GM15510 (cell line): Measurements from ENCODE around the gene PCDHGA1.

Source experiments
- POLR2A ChIP-seq: IDR thresholded peaks from 3 replicates; pipeline ENCODE4 v1.6.1; 2011; ENCODE audit warnings: borderline replicate concordance; ENCODE audit not compliant: insufficient read length; ENCODE audit errors: extremely low read depth

PCDHGA1 gene

DNA sequence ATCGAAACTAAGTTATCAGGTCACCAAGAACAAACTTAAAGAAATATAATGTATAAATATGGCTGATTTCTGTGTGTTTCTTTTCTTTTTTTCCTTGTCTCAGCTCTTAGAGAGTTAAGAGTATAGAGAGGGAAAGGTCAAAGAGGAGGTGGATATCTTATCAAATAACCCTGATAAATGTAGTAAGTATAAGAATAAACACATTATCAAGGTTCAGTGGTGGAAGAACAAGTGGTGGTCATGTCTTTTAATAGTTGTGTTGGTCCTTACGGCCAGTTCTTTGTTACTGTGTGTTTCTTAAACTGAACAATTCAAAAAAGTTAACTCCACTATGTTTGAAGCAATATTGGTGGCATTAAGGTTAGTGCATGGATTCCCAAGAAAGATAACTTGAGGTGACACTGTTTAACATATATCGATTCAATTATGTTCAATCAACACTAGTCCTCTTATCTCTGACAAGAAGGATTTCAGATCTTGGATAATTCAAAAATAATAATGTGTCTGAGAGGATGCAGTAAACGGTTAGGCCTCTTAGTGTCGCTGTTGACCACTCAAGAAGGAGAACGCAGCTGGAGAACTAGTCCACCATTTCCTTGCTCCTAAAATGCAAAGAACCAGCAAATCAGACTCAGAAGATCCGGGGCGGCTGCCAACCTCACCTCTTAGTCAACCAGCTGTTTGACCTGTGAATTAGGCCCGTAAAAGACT lies 13.1 kb downstream of the PCDHGA1 start, which contains the start of gene PCDHGA3:
TSS of gene PCDHGA3 (plus strand) at position 588 of the 711 bp plus-strand sequence. CDS start 205 bp downstream, outside the sequence.
- no peak for TF ChIP-seq POLR2A

DNA sequence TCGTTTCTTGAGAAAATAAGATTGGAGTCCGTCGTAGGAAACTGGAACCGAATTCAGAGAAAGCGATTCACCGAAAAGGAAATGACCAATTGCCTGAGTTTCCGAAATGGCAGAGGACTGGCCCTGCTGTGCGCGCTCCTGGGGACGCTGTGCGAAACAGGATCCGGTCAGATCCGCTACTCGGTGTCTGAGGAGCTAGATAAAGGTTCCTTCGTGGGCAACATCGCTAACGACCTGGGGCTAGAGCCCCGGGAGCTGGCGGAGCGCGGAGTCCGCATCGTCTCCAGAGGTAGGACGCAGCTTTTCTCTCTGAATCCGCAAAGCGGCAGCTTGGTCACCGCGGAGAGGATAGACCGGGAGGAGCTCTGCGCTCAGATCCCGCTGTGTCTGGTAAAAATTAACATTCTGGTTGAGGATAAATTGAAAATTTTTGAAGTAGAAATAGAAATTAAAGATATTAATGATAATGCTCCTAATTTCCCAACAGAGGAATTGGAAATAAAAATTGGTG lies 13.7 kb downstream of the PCDHGA1 start:
- TF ChIP-seq POLR2A: no peak

DNA sequence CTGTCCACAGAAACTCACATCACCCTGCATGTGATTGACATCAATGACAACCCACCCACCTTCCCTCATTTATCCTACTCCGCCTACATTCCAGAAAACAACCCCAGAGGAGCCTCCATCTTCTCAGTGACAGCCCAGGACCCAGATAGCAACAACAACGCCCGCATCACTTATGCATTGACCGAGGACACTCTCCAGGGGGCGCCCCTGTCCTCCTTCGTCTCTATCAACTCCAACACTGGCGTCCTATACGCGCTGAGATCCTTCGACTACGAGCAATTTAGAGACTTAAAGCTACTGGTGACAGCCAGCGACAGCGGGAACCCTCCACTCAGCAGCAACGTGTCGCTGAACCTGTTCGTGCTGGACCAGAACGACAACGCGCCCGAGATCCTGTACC lies 15.0 kb downstream of the PCDHGA1 start:
- TF ChIP-seq POLR2A: no peak

DNA sequence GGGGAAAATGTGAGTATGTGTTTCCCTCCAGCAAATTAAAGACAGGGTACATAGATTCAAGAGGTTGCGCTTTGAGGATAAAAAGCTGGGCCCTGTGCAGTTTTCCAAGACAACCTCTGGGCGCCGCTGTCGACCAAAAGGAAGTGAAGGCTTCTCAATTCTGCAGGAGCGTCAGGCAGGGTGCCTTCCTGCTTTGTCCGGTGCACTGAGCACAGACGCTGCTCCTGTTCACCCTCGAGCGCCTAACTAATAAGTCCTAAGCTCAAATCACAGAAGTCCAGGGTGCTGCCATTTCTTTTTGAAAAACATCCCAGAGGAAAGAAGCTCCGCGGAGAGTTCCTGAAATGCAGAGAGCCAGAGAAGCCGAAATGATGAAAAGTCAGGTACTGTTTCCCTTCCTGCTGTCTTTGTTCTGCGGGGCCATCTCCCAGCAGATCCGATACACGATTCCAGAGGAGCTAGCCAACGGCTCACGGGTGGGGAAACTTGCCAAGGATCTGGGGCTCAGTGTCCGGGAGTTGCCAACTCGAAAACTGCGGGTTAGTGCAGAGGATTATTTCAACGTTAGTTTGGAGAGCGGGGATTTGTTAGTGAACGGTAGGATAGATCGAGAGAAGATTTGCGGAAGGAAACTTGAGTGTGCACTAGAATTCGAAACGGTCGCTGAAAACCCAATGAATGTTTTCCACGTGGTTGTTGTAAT lies 19.8 kb downstream of the PCDHGA1 start, which contains the start of gene PCDHGB1:
TSS of gene PCDHGB1 (plus strand) at position 183 of the 703 bp plus-strand sequence. CDS start at position 345, 162 bp downstream.
- TF ChIP-seq POLR2A: no peak

DNA sequence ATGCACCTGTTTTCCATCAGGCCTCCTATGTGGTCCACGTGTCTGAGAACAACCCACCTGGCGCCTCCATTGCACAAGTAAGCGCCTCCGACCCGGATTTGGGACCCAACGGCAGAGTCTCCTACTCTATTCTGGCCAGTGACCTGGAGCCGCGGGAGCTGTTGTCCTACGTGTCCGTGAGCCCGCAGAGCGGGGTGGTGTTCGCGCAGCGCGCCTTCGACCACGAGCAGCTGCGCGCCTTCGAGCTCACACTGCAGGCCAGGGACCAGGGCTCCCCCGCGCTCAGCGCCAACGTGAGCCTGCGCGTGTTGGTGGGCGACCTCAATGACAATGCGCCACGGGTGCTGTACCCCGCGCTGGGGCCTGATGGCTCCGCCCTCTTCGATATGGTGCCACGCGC lies 21.3 kb downstream of the PCDHGA1 start:
- TF ChIP-seq POLR2A: no peak

DNA sequence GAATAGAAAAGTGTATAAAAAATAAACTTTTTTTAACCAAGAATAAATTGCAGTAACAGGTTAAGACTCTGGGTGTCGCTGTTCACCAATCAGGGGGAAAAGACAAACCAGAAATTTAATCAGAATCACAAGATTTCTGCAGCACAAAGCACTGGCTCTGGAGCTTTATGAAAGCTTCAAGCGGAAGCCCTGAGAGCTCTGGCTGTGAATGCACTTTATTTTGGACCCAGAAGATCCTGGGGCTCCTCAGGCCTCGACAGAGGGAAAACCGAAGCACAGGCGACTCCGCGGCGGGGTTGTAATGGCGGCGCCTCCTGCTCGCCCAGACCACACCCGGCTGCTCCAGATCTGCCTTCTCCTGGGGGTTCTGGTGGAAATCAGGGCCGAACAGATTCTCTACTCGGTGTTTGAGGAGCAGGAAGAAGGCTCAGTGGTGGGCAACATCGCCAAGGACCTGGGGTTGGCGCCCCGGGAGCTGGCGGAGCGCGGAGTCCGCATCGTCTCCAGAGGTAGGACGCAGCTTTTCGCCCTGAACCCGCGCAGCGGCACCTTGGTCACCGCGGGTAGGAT lies 24.7 kb downstream of the PCDHGA1 start, which contains the start of gene PCDHGA4:
TSS of gene PCDHGA4 (plus strand) at position 122 of the 570 bp plus-strand sequence. CDS start at position 209, 87 bp downstream.
- TF ChIP-seq POLR2A: no peak

DNA sequence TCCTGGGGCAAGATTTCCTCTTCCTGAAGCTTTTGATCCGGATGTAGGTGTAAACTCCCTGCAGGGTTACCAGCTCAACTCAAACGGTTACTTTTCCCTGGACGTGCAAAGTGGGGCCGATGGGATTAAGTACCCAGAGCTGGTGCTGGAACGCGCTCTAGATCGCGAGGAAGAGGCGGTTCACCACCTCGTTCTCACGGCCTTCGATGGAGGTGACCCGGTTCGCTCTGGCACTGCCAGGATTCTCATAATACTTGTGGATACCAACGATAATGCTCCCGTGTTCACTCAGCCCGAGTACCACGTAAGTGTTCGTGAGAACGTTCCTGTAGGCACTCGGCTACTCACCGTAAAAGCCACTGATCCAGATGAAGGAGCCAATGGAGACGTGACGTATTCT lies 25.3 kb downstream of the PCDHGA1 start:
- no peak for TF ChIP-seq POLR2A

DNA sequence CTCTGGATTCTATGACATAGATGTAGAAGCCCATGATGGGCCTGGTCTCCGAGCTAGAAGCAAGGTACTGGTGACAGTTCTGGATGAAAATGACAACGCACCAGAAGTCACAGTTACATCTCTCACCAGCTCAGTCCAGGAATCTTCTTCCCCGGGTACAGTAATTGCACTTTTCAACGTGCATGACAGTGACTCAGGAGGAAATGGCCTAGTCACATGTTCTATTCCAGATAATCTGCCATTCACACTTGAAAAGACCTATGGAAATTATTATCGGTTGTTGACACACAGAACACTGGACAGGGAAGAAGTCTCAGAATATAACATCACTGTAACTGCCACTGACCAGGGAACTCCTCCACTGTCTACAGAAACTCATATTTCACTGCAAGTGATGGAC lies 25.8 kb downstream of the PCDHGA1 start:
- no peak for TF ChIP-seq POLR2A

DNA sequence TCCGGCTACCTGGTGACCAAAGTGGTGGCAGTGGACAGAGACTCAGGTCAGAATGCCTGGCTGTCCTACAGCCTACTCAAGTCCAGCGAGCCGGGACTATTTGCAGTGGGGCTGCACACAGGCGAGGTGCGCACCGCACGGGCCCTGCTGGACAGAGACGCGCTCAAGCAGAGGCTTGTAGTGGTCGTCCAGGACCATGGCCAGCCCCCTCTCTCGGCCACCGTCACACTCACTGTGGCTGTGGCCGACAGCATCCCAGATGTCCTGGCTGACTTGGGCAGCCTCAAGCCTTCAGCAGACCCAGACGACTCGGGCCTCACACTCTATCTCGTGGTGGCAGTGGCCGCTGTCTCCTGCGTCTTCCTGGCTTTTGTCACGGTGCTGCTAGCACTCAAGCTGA lies 26.6 kb downstream of the PCDHGA1 start:
- TF ChIP-seq POLR2A: no peak

DNA sequence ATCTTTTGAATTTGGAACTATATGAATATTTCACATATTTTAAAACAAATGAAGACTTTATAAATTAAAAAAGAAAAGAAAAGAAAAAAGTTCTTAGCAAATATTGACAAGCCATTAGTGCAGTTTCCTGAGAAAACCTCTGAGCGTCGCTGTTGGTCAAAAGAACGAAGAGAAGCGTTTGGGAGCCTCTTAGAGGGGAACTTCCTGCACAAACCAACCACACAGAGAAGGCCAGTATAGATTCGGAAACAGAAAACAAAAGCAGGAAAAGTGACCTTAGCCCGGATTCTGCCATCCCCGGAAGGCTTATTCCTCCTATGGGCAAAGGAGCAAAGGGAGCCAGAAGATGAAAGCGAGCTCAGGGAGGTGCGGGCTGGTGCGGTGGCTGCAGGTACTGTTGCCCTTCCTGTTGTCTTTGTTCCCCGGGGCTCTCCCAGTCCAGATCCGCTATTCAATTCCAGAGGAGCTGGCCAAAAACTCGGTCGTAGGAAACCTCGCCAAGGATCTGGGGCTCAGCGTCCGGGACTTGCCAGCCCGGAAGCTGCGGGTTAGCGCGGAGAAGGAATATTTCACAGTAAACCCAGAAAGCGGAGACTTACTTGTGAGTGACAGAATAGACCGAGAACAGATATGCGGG lies 29.6 kb downstream of the PCDHGA1 start, which contains the start of gene PCDHGB2:
TSS of gene PCDHGB2 (plus strand) at position 205 of the 637 bp plus-strand sequence. CDS start at position 347, 142 bp downstream.
- TF ChIP-seq POLR2A: no peak

DNA sequence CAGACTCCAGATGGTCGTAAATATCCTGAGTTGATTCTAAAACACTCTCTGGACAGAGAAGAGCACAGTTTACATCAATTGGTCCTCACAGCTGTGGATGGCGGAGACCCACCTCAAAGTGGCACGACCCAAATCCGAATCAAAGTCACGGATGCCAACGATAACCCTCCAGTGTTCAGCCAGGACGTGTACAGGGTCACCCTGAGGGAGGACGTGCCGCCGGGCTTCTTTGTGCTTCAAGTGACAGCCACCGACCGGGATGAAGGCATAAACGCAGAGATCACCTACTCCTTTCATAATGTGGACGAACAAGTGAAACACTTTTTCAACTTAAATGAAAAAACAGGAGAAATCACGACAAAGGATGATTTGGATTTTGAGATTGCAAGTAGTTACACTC lies 30.4 kb downstream of the PCDHGA1 start:
- TF ChIP-seq POLR2A: no peak

DNA sequence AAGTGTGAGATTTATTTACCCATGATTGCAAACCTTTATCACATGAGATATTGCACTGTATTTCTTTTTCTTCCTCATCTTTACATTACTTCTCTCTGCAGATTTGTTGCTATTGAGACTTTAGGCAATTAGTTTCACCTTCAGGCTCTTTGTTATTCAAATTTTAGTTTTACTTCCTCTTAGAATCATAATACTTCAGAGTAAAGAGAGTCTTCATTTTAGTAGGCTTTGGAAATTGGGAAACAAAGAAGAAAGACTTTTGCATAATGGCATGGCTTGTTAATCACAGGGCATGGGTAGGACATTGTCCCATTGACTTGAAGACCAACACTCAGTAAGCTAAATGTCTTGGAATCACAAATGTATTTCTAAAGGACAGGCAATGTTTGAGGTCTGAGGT lies 32.4 kb downstream of the PCDHGA1 start:
- TF ChIP-seq POLR2A: no peak

DNA sequence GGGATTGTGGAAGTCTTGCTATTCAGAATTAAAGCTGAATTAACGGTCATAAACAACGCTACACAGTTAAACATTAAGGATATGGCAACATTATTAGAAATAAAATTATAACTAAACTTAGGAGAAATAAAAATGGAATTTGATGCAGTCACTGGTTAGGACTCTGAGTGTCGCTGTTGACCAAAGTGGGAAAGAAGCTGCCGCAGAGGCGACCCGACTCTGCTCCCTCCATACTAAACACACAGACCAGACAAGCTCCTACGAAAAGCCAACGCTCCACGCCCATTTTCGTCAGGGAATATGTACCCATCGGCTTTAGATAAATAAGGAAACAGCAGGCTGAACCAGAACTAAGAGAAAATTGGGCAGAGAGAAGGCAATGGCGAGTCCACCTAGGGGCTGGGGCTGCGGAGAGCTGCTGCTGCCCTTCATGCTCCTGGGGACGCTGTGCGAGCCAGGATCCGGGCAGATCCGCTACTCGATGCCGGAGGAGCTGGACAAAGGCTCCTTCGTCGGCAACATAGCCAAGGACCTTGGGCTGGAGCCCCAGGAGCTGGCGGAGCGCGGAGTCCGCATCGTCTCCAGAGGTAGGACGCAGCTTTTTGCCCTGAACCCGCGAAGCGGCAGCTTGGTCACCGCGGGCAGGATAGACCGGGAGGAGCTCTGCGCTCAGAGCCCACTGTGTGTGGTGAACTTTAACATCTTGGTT lies 33.8 kb downstream of the PCDHGA1 start, which contains the start of gene PCDHGA5:
TSS of gene PCDHGA5 (plus strand) at position 211 of the 709 bp plus-strand sequence. CDS start at position 380, 169 bp downstream.
- no peak for TF ChIP-seq POLR2A
